Central memory CD8-positive, alpha-beta T cell (primary cell): ENCODE measurements around the gene ASCL2.

ENCODE experiments used
- ATAC-seq: fragments of 150-1000 bp; cut with Tn5 transposase; replicated peaks from 2 replicates; pipeline ENCODE4 v1.10.0; 2022; ENCODE audit warnings: mild to moderate bottlenecking, moderate FRiP score, moderate number of reproducible peaks; ENCODE audit not compliant: poor library complexity, severe bottlenecking; ENCODE audit errors: extremely low read depth
- DNase-seq, 2 donors: peaks; one replicate each; pipeline ENCODE4 v3.0.0; 2021; ENCODE audit warnings: low spot score in 2 of 2
- H3K27ac Mint-ChIP-seq: one replicate; pipeline ENCODE4 v1.8.0; 2022; ENCODE audit warnings: low read depth, mild to moderate bottlenecking, moderate library complexity, mixed read lengths
- H3K27me3 Mint-ChIP-seq: one replicate; pipeline ENCODE4 v1.8.0; 2022; ENCODE audit warnings: mixed read lengths
- H3K36me3 Mint-ChIP-seq: one replicate; pipeline ENCODE4 v1.8.0; 2022; ENCODE audit warnings: mild to moderate bottlenecking, moderate library complexity, mixed read lengths; ENCODE audit not compliant: insufficient read depth
- H3K4me1 Mint-ChIP-seq: one replicate; pipeline ENCODE4 v1.8.0; 2022; ENCODE audit warnings: mixed read lengths
- H3K4me3 Mint-ChIP-seq: one replicate; pipeline ENCODE4 v1.8.0; 2022; ENCODE audit warnings: mild to moderate bottlenecking, moderate library complexity, mixed read lengths
- H3K9me3 Mint-ChIP-seq: one replicate; pipeline ENCODE4 v1.8.0; 2022; ENCODE audit warnings: mixed read lengths

ASCL2 gene

GRCh38 chr11:2271327-2272227, 1.2 kb upstream of the ASCL2 start:
- peak in 1 of 2 donors; percentile 7 for DNase-seq
- peaks cover 11% of the 10 kb centered on the region for H3K4me1 Mint-ChIP-seq
- H3K36me3 Mint-ChIP-seq, result peaks cover 4% of the 10 kb centered on the region
- peak overlapping the region; percentile 54 for H3K4me3 Mint-ChIP-seq
- ATAC-seq, result no peak
- no peaks in the 10 kb centered on the region for H3K9me3 Mint-ChIP-seq
- H3K27ac Mint-ChIP-seq, result no peak overlapping the region
- peaks cover 49% of the 10 kb centered on the region for H3K27me3 Mint-ChIP-seq

- peaks cover 45% of the 10 kb centered on the region for H3K27me3 Mint-ChIP-seq
- DNase-seq, result peak in 1 of 2 donors; percentile 30
Observed at GRCh38 chr11:2271077-2271326, 614 bp upstream of the ASCL2 start.

GRCh38 chr11:2269601-2270321, 627 bp downstream of the ASCL2 start:
- peaks cover 35% of the 10 kb centered on the region for H3K27me3 Mint-ChIP-seq
- H3K9me3 Mint-ChIP-seq, result no peaks in the 10 kb centered on the region
- H3K36me3 Mint-ChIP-seq, result peaks cover 4% of the 10 kb centered on the region
- peak overlapping the region; percentile 67 for H3K4me3 Mint-ChIP-seq
- DNase-seq, result no peak
- no peak overlapping the region for H3K27ac Mint-ChIP-seq
- ATAC-seq, result peak; percentile 56
- peaks cover 25% of the 10 kb centered on the region for H3K4me1 Mint-ChIP-seq

More at GRCh38 chr11:2271077-2271326, 614 bp upstream of the ASCL2 start:
- peaks cover 4% of the 10 kb centered on the region for H3K36me3 Mint-ChIP-seq
- H3K4me3 Mint-ChIP-seq, result peak overlapping the region; percentile 54
- peaks cover 15% of the 10 kb centered on the region for H3K4me1 Mint-ChIP-seq
- ATAC-seq, result peak; percentile 60
- no peaks in the 10 kb centered on the region for H3K9me3 Mint-ChIP-seq
- no peak overlapping the region for H3K27ac Mint-ChIP-seq

GRCh38 chr11:2268729-2269600, 1.4 kb downstream of the ASCL2 start:
- peak overlapping the region; percentile 67 for H3K4me3 Mint-ChIP-seq
- ATAC-seq, result peak; percentile 29
- H3K27ac Mint-ChIP-seq, result no peak overlapping the region
- H3K27me3 Mint-ChIP-seq, result peaks cover 28% of the 10 kb centered on the region
- H3K36me3 Mint-ChIP-seq, result peaks cover 4% of the 10 kb centered on the region
- H3K4me1 Mint-ChIP-seq, result peaks cover 25% of the 10 kb centered on the region
- no peak for DNase-seq
- H3K9me3 Mint-ChIP-seq, result no peaks in the 10 kb centered on the region

- Mint-ChIP-seq H3K36me3 (peaks cover 4% of the 10 kb centered on the region), H3K27me3 (peaks cover 20% of the 10 kb centered on the region), H3K4me3 (peak overlapping the region; percentile 67), H3K4me1 (peaks cover 25% of the 10 kb centered on the region), H3K9me3 (no peaks in the 10 kb centered on the region), H3K27ac (no peak overlapping the region)
- DNase-seq, result no peak
- ATAC-seq, result no peak
Observed at GRCh38 chr11:2267851-2268728, 2.3 kb downstream of the ASCL2 start.

GRCh38 chr11:2267306-2267850, 3.0 kb downstream of the ASCL2 start:
- ATAC-seq (no peak), DNase-seq (no peak)
- Mint-ChIP-seq H3K9me3 (no peaks in the 10 kb centered on the region), H3K27me3 (peaks cover 13% of the 10 kb centered on the region), H3K4me3 (peak overlapping the region; percentile 67), H3K27ac (no peak overlapping the region), H3K4me1 (peaks cover 25% of the 10 kb centered on the region), H3K36me3 (peaks cover 4% of the 10 kb centered on the region)

GRCh38 chr11:2266586-2267305, 3.6 kb downstream of the ASCL2 start:
- ATAC-seq (no peak), DNase-seq (no peak)
- no peaks in the 10 kb centered on the region for H3K9me3 Mint-ChIP-seq
- H3K27ac Mint-ChIP-seq, result peak overlapping the region; percentile 33
- peaks cover 25% of the 10 kb centered on the region for H3K4me1 Mint-ChIP-seq
- H3K4me3 Mint-ChIP-seq, result peak overlapping the region; percentile 60
- H3K36me3 Mint-ChIP-seq, result peaks cover 4% of the 10 kb centered on the region
- H3K27me3 Mint-ChIP-seq, result peaks cover 7% of the 10 kb centered on the region

GRCh38 chr11:2265854-2266585, 4.4 kb downstream of the ASCL2 start:
- Mint-ChIP-seq H3K36me3 (peaks cover 4% of the 10 kb centered on the region), H3K4me3 (peak overlapping the region; percentile 60), H3K27ac (peak overlapping the region; percentile 33), H3K27me3 (no peaks in the 10 kb centered on the region), H3K4me1 (peaks cover 25% of the 10 kb centered on the region), H3K9me3 (no peaks in the 10 kb centered on the region)
- no peak for ATAC-seq
- DNase-seq, result no peak

GRCh38 chr11:2265396-2265795, 5.0 kb downstream of the ASCL2 start:
- peaks cover 25% of the 10 kb centered on the region for H3K4me1 Mint-ChIP-seq
- H3K9me3 Mint-ChIP-seq, result no peaks in the 10 kb centered on the region
- peak overlapping the region; percentile 60 for H3K4me3 Mint-ChIP-seq
- no peak for ATAC-seq
- no peak for DNase-seq
- H3K27me3 Mint-ChIP-seq, result no peaks in the 10 kb centered on the region
- H3K36me3 Mint-ChIP-seq, result peaks cover 3% of the 10 kb centered on the region
- H3K27ac Mint-ChIP-seq, result peak overlapping the region; percentile 33

- Mint-ChIP-seq H3K4me3 (no peak overlapping the region), H3K27me3 (no peaks in the 10 kb centered on the region), H3K4me1 (peaks cover 25% of the 10 kb centered on the region), H3K27ac (no peak overlapping the region), H3K36me3 (peaks cover 3% of the 10 kb centered on the region), H3K9me3 (no peaks in the 10 kb centered on the region)
- DNase-seq (no peak), ATAC-seq (no peak)
Observed at GRCh38 chr11:2264366-2265053, 5.9 kb downstream of the ASCL2 start.
